NCI-H1436 (cell line): ENCODE data around the gene MRPL52.
"Not testable (repeated sequence)": the region's sequence is repeated elsewhere in the genome, so short reads cannot be mapped to it uniquely, and the experiment has no call there.

Source experiments
- DNase-seq: peaks from one replicate; lab custom pipeline; 2025; lab: John Stamatoyannopoulos, UW

MRPL52 gene

DNA sequence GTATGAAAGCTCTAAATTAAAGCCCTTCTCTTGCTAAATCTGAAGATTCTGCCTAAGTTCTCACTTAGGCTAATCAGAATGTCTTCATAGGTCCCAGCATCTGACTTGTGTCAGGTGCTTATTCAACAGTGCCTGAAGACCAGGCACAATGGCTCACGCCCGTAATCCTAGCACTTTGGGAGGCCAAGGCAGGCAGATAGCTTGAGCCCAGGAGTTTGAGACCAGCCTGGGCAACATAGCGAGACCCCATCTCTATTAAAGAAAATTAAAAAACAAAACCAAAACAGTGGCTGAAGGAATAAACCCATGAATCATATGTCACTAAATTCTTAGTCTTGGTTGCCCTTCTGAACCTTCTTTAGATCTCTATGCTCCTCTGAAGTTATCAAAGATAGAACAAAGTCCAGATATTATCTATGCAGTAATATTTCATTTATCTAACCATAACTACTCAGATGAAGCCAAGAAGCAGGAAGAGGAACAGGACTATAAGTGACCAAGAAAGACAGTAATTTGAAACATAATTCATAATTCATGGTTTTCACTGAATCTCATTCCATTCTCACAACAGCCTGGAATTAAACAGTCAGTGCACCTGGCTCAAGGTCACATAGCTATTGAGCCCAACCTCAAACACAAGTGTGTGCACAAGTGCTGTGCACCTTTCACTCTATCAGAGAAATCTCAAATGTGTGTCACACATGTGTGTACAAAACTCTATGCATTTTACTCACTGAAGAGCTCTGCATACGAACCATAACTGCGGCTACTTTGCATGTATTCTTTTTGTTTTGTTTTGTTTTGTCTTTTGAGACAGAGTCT, 21.1 kb upstream of the MRPL52 start:
- no peak for DNase-seq

DNA sequence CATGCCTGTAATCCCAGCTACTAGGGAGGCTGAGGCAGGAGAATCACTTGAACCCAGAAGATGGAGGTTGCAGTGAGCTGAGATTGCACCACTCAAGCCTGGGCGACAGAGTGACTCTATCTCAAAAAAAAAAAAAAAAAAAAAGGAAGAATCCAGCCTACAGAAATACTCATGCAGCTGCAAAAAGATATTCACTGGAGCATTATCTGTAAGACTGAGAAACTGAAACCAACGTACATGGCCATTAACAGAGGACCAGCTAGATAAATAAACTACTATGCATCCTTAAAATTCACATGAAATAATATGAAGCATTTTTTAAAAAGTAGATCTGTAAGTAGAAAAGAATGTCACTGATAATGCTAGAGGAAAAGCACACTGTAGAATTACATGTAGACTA, 18.0 kb upstream of the MRPL52 start:
- DNase-seq = no peak

DNA sequence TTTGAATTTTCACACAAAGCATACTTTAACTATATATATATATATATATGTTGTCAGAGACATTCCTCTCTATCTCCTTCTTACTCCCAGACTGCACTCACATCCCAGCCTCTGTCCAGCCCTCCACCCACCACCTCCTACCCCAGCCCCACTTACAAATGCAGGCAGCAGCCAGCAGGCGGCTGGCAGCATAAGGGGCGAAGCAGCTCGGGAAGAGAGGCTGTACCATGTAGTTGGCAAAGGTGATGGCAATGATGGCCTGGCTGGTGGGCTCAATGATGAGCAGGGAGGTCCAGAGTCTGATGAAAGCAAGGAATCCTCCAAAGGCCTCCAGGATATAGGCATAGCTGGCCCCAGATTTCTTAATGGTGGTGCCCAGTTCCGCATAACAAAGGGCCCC, 16.9 kb upstream of the MRPL52 start:
- DNase-seq = no peak

GRCh38 chr14:22813145-22813544, 16.5 kb upstream of the MRPL52 start:
- no peak for DNase-seq

DNA sequence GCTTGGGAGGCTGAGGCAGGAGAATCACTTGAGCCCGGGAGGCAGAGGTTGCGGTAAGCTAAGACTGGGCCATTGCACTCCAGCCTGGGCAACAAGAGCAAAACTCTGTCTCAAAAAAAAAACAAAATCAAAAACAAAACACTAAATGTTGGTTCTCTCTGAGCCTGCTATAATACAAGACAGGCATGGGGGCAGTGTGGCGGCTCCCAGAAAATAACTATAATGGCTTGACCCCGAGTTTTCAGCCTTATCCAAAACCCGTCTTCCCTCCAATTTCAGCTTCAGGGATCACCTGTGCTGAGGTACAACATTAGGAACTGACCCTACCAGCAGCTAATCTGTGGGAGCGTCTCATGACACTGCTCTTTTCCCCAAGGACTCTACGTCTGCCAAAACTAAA, 15.3 kb upstream of the MRPL52 start:
- DNase-seq = no peak

GRCh38 chr14:22814941-22815713, 14.6 kb upstream of the MRPL52 start, which contains the start of gene SLC7A7:
Gene SLC7A7 (minus strand): TSS chr14:22815435. CDS start chr14:22813398, 2,037 bp downstream.
- DNase-seq = no peak

DNA sequence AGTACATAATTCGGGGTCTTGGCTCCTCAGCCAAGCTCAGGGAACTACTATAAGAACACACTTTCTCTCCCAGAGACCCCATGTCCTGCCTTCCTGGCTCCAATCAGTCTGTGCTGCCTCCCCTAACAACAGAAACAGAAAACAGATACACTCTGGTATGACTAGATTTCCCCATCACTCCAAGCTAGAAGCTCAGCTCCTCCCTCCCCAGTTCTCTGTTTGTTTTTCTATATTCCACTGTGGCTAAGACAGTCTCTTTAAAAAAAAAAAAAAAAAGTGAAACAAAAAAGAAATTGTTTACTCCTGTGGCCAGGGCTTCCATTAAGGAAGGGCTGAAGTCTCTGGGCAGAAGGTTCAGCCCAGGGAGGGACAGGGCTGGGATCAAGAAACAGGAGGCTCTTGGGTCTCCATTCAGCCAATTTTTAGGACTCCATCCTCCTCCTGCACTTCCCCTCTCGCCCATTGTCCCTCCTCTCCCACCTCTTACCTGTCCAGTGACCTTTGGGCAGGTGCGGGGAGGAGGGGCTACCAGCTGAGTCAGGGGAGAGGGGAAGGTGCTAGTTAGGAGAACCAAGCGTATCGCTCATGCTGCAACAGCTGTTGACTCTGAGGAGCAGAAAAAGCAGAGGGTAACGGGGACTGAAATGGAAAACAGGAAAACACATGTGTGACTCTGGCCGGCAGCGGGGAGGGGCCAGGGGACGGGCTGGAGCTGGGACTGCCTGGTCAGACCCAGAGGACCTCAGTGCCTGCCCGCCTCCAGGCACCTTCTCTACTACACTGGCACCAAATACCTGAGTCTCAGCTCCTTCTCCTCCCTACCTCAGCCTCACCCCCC, 10.3 kb upstream of the MRPL52 start:
- no peak for DNase-seq

- DNase-seq = no peak
Observed at GRCh38 chr14:22820731-22821130, 9.0 kb upstream of the MRPL52 start.

GRCh38 chr14:22821193-22822015, 8.3 kb upstream of the MRPL52 start:
- DNase-seq = no peak

GRCh38 chr14:22822016-22822570, 7.6 kb upstream of the MRPL52 start:
- no peak for DNase-seq

- peak; percentile 6 for DNase-seq
Observed at GRCh38 chr14:22822571-22823098, 7.1 kb upstream of the MRPL52 start.

- DNase-seq = no peak
Observed at GRCh38 chr14:22824711-22825359, 4.9 kb upstream of the MRPL52 start.

GRCh38 chr14:22829076-22829660, 519 bp upstream of the MRPL52 start:
- DNase-seq = not testable (repeated sequence)

- no peak for DNase-seq
Observed at GRCh38 chr14:22830443-22831010, 840 bp downstream of the MRPL52 start.

GRCh38 chr14:22835505-22835904, 5.8 kb downstream of the MRPL52 start:
- DNase-seq = no peak

GRCh38 chr14:22836301-22837113, 6.8 kb downstream of the MRPL52 start, which contains the start of gene MMP14:
Gene MMP14 (plus strand): TSS chr14:22836585. CDS start chr14:22836818, 233 bp downstream.
- DNase-seq = no peak

DNA sequence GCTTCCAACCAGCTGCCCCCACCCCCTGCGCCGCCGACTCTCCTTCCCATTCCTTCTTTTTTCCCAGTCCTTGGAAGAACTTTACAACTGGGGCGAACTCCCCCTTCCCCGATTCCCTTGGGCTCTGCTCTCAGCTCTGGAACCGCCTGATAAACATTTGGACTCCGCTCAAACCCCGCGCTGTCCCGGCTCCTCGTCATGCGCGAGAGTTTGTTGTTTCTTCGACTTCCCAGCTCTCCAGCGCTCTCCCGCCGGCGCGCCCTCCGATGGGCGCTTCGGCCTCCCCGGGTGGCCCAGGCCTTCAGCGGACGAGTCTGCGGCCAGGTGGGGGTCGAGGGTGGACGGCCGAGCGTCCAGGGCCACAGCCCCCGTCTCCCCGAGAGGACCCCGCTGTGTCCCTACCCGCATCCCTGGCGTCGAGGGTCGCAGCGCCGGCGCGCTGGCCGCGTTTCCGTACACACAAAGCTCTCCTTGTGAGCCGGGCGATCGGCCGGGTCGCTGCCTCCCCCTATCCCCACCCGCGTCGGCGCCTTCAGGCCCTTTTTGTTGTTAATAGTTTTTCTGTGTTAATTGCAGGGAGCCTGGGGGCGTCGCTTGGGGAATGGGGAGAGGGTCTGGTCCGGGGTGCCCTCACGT, 7.5 kb downstream of the MRPL52 start:
- DNase-seq = no peak
